ENCODE data around the gene DOCK6. TPM values are rescaled to one million over a fixed set of nuclear protein-coding genes. Genes with fewer than 3 reads are reported as not detected.

DOCK6 gene
- total RNA-seq (2014; rRNA removed; shearing (Covaris generic)), result 2.8 and 4.3 TPM in 2 replicates
- polyA plus RNA-seq (2015; cell fraction: cytosol; rRNA removed), result 9.7 and 10.1 TPM in 2 replicates
- polyA plus RNA-seq (2015; cell fraction: nucleus; rRNA removed), result 22.5 and 26.7 TPM in 2 replicates

GRCh38 chr19:11261971-11262839, at the start of gene DOCK6:
Gene DOCK6, minus strand, starts transcription at chr19:11262524. Its CDS starts 84 bp downstream, at chr19:11262440.
- no peak for DNase-seq (ENCODE audit: low read depth)

- DNase-seq (ENCODE audit: low read depth), result no peak
These were observed 44.0 kb upstream of the DOCK6 start for GRCh38 chr19:11306337-11306736.

- no peak for DNase-seq (ENCODE audit: low read depth)
These were observed 42.6 kb upstream of the DOCK6 start for GRCh38 chr19:11304936-11305335.

- DNase-seq (ENCODE audit: low read depth), result no peak
These were observed 38.4 kb upstream of the DOCK6 start for GRCh38 chr19:11300811-11301120.

- DNase-seq (ENCODE audit: low read depth), result no peak
These were observed 37.9 kb upstream of the DOCK6 start for GRCh38 chr19:11299946-11300810.

GRCh38 chr19:11296264-11296663, 33.9 kb upstream of the DOCK6 start:
- DNase-seq (ENCODE audit: low read depth), result no peak

GRCh38 chr19:11295665-11296245, 33.4 kb upstream of the DOCK6 start, which contains the start of gene TSPAN16:
Gene TSPAN16, plus strand, starts transcription at chr19:11296160. Its CDS starts 138 bp downstream, at chr19:11296298.
- DNase-seq (ENCODE audit: low read depth), result no peak

GRCh38 chr19:11295180-11295579, 32.9 kb upstream of the DOCK6 start:
- no peak for DNase-seq (ENCODE audit: low read depth)

GRCh38 chr19:11293433-11294389, 31.4 kb upstream of the DOCK6 start:
- peak; percentile 95 for DNase-seq (ENCODE audit: low read depth)

- DNase-seq (ENCODE audit: low read depth), result no peak
These were observed 29.7 kb upstream of the DOCK6 start for GRCh38 chr19:11291991-11292390.

- no peak for DNase-seq (ENCODE audit: low read depth)
These were observed 29.1 kb upstream of the DOCK6 start for GRCh38 chr19:11291415-11291814.

- DNase-seq (ENCODE audit: low read depth), result no peak
These were observed 27.9 kb upstream of the DOCK6 start for GRCh38 chr19:11290256-11290655.

GRCh38 chr19:11288349-11288748, 26.0 kb upstream of the DOCK6 start:
- DNase-seq (ENCODE audit: low read depth), result no peak

GRCh38 chr19:11286312-11286974, 24.1 kb upstream of the DOCK6 start:
- no peak for DNase-seq (ENCODE audit: low read depth)

GRCh38 chr19:11284515-11284914, 22.2 kb upstream of the DOCK6 start:
- DNase-seq (ENCODE audit: low read depth), result no peak

- DNase-seq (ENCODE audit: low read depth), result no peak
These were observed 19.2 kb upstream of the DOCK6 start for GRCh38 chr19:11281356-11282049.

GRCh38 chr19:11279505-11280236, 17.3 kb upstream of the DOCK6 start:
- DNase-seq (ENCODE audit: low read depth), result peak; percentile 41

GRCh38 chr19:11278670-11279069, 16.3 kb upstream of the DOCK6 start:
- DNase-seq (ENCODE audit: low read depth), result no peak

Data from HT1080 (cell line).